ENCODE measurements around the gene BSDC1. TPM values are rescaled to one million over a fixed set of nuclear protein-coding genes. Genes with fewer than 3 reads are reported as not detected.
"Not testable (repeated sequence)": the region's sequence is repeated elsewhere in the genome, so short reads cannot be mapped to it uniquely, and the experiment has no call there.

BSDC1 gene
- total RNA-seq, result 29.6 and 50.2 TPM in 2 replicates

GRCh38 chr1:32394141-32394889 lies at the start of gene BSDC1:
BSDC1 (minus strand) TSS chr1:32394441; CDS start chr1:32394414, 27 bp downstream.
- peak; percentile 99 to 100 for DNase-seq (ENCODE audit: low read depth in 2 of 2)

GRCh38 chr1:32441467-32441866 lies 47.2 kb upstream of the BSDC1 start:
- not testable (repeated sequence) for DNase-seq (ENCODE audit: low read depth in 2 of 2)

- not testable (repeated sequence) for DNase-seq (ENCODE audit: low read depth in 2 of 2)
Measured at GRCh38 chr1:32438777-32439176, 44.5 kb upstream of the BSDC1 start.

GRCh38 chr1:32438136-32438535 lies 43.9 kb upstream of the BSDC1 start:
- DNase-seq (ENCODE audit: low read depth in 2 of 2), result no peak

GRCh38 chr1:32431736-32432400 lies 37.6 kb upstream of the BSDC1 start:
- DNase-seq (ENCODE audit: low read depth in 2 of 2), result no peak

- DNase-seq (ENCODE audit: low read depth in 2 of 2), result no peak
Measured at GRCh38 chr1:32427264-32427963, 33.2 kb upstream of the BSDC1 start.

- no peak for DNase-seq (ENCODE audit: low read depth in 2 of 2)
Measured at GRCh38 chr1:32426489-32427255, 32.4 kb upstream of the BSDC1 start.

- no peak for DNase-seq (ENCODE audit: low read depth in 2 of 2)
Measured at GRCh38 chr1:32421775-32422174, 27.5 kb upstream of the BSDC1 start.

GRCh38 chr1:32414186-32414886 lies 20.1 kb upstream of the BSDC1 start:
- DNase-seq (ENCODE audit: low read depth in 2 of 2), result no peak

- DNase-seq (ENCODE audit: low read depth in 2 of 2), result peak; percentile 77 to 85
Measured at GRCh38 chr1:32413507-32414185, 19.4 kb upstream of the BSDC1 start.

- no peak for DNase-seq (ENCODE audit: low read depth in 2 of 2)
Measured at GRCh38 chr1:32411261-32411660, 17.0 kb upstream of the BSDC1 start.

- DNase-seq (ENCODE audit: low read depth in 2 of 2), result peak in 1 of 2 donors; percentile 41
Measured at GRCh38 chr1:32406629-32407111, 12.4 kb upstream of the BSDC1 start.

- no peak for DNase-seq (ENCODE audit: low read depth in 2 of 2)
Measured at GRCh38 chr1:32405672-32406467, 11.6 kb upstream of the BSDC1 start.

- DNase-seq (ENCODE audit: low read depth in 2 of 2), result no peak
Measured at GRCh38 chr1:32404946-32405345, 10.7 kb upstream of the BSDC1 start.

- peak; percentile 71 to 76 for DNase-seq (ENCODE audit: low read depth in 2 of 2)
Measured at GRCh38 chr1:32400876-32401631, 6.8 kb upstream of the BSDC1 start.

GRCh38 chr1:32399843-32400242 lies 5.6 kb upstream of the BSDC1 start:
- no peak for DNase-seq (ENCODE audit: low read depth in 2 of 2)

GRCh38 chr1:32398401-32398800 lies 4.2 kb upstream of the BSDC1 start:
- peak in 1 of 2 donors; percentile 12 for DNase-seq (ENCODE audit: low read depth in 2 of 2)

GRCh38 chr1:32396524-32396923 lies 2.3 kb upstream of the BSDC1 start:
- not testable (repeated sequence) for DNase-seq (ENCODE audit: low read depth in 2 of 2)

Data from lung microvascular endothelial cell (primary cell).